HG02610 (cell line): ENCODE measurements around the gene C16orf87.

Experiments
- ATAC-seq: cut with Tn5 transposase; IDR thresholded peaks from one replicate; pipeline ENCODE4 v1.9.1; 2021; ENCODE audit warnings: mild to moderate bottlenecking, moderate library complexity; ENCODE audit not compliant: unreplicated experiment

Gene C16orf87

GRCh38 chr16:46759309-46759708 is 71.7 kb downstream of the C16orf87 start:
- ATAC-seq = no peak

GRCh38 chr16:46757339-46758050 is 73.5 kb downstream of the C16orf87 start:
- ATAC-seq = no peak

GRCh38 chr16:46756772-46757171 is 74.2 kb downstream of the C16orf87 start:
- no peak for ATAC-seq

GRCh38 chr16:46753015-46753414 is 78.0 kb downstream of the C16orf87 start:
- ATAC-seq = no peak

GRCh38 chr16:46751381-46751780 is 79.6 kb downstream of the C16orf87 start:
- ATAC-seq = no peak

GRCh38 chr16:46748775-46749705 is 81.9 kb downstream of the C16orf87 start:
- ATAC-seq = peak; percentile 69

GRCh38 chr16:46747777-46748651 is 83.0 kb downstream of the C16orf87 start, which contains the start of gene MYLK3:
Gene MYLK3 (minus strand): TSS chr16:46748344. CDS start chr16:46748193, 151 bp downstream.
- ATAC-seq = no peak

GRCh38 chr16:46746821-46747776 is 83.9 kb downstream of the C16orf87 start:
- no peak for ATAC-seq
